Measurements from ENCODE around the gene OR2H2. TPM values are rescaled to one million over a fixed set of nuclear protein-coding genes. Genes with fewer than 3 reads are reported as not detected.

OR2H2 gene
- total and polyA plus RNA-seq, 2 of the 13 experiments (the other 11 are each of a cell fraction or from before 2014, with no cell fraction given): not detected

GRCh38 chr6:29589423-29590048 lies 4.6 kb downstream of the OR2H2 start:
- ATAC-seq (peak; percentile 84), FAIRE-seq (peak; percentile 97), DNase-seq (ENCODE audit: low spot score) (peak; percentile 40)
- ChIA-PET POLR2A (no interaction called here), CTCF (ENCODE audit: low intra/inter-chr PET ratio, low total read pairs) (interaction anchor here (0.8 to 2.4 kb wide), 6 partner anchors 164 to 903 kb away, joined by 3 to 20 read pairs (median 4); no protein-coding TSS in a partner anchor)
- Histone ChIP-seq H3K9me3 (ENCODE audit: low read length) (no peaks in the 10 kb centered on the region), H3K27me3 (ENCODE audit: control insufficient read depth in 1 of 2, insufficient read depth in 2 of 2, low read length in 2 of 2) (peaks cover 0 to 7% of the 10 kb centered on the region in 2 experiments; a peak in 2 of 5 replicates), H3K79me2 (ENCODE audit: insufficient read depth, low read length) (no peaks in the 10 kb centered on the region), H3K36me3 (replicated peaks in 1 of 2; ENCODE audit: control insufficient read depth in 1 of 2, insufficient read depth in 2 of 2, low read length in 2 of 2) (no peaks in the 10 kb centered on the region), H2AFZ (ENCODE audit: low read length) (no peak overlapping the region), H3K9ac (ENCODE audit: insufficient read depth, low read depth, low read length) (no peak overlapping the region), H3K27ac (ENCODE audit: extremely low read length, insufficient read depth, low read length) (no peak overlapping the region), H3K4me1 (ENCODE audit: insufficient read depth, low read length) (no peaks in the 10 kb centered on the region), H4K20me1 (ENCODE audit: insufficient read depth, low read length) (no peaks in the 10 kb centered on the region), H3K4me2 (ENCODE audit: low read depth, low read length) (no peak overlapping the region), H3K4me3 (replicated peaks in 1 of 3; ENCODE audit: insufficient read depth in 1 of 3, low read depth in 2 of 3, low read length in 3 of 3) (no peak overlapping the region)
- BruUV-seq (replicated peaks): no TSS peak
- intact Hi-C loops (cut with micrococcal nuclease; ENCODE audit: unreplicated experiment): loop anchor here (1.0 to 10.0 kb wide), 5 partner anchors 163 to 905 kb away; partner anchors contain the start of gene OR12D1
- WGBS (ENCODE audit: low lambda C conversion rate): 1% methylated on average over 3 of the region's 3 CpGs
- in situ Hi-C loops (cut with HindIII; ENCODE audit: extremely low pct_ligation_motif_present, low pct_unique_long_range_greater_than_20kb): loop anchor here (25.0 kb wide), 2 partner anchors 527 to 752 kb away; no protein-coding TSS in a partner anchor
- no peak for TF ChIP-seq ZNF639 (CRISPR knock-in tag; conservative IDR thresholded peaks at IDR 0.05)
- TF ChIP-seq ZNF230 (CRISPR knock-in tag; IDR thresholded peaks at IDR 0.05): no peak
- TF ChIP-seq GPN1 (CRISPR knock-in tag; IDR thresholded peaks at IDR 0.05; ENCODE audit: borderline replicate concordance): no peak
- no peak for TF ChIP-seq SOX6 (IDR thresholded peaks at IDR 0.05)
- no peak for TF ChIP-seq SOX6 (CRISPR knock-in tag; IDR thresholded peaks at IDR 0.05)
- TF ChIP-seq SP2 (CRISPR knock-in tag; IDR thresholded peaks at IDR 0.05): no peak
- no peak for TF ChIP-seq ZNF441 (CRISPR knock-in tag; IDR thresholded peaks at IDR 0.05; ENCODE audit: borderline replicate concordance)
- no peak for TF ChIP-seq ZNF891 (CRISPR knock-in tag; IDR thresholded peaks at IDR 0.05)
- TF ChIP-seq FOXP1 (IDR thresholded peaks at IDR 0.05): no peak
- no peak for TF ChIP-seq FOXP1 (CRISPR knock-in tag; IDR thresholded peaks at IDR 0.05)
- no peak for TF ChIP-seq CENPBD1 (CRISPR knock-in tag; IDR thresholded peaks at IDR 0.05; ENCODE audit: borderline replicate concordance, low read depth)
- no peak for TF ChIP-seq CHCHD3 (CRISPR knock-in tag; IDR thresholded peaks at IDR 0.05)
- TF ChIP-seq SAFB2 (CRISPR knock-in tag; IDR thresholded peaks at IDR 0.05; ENCODE audit: borderline replicate concordance, low read depth): no peak
- no peak for TF ChIP-seq HNF1A (IDR thresholded peaks at IDR 0.05; ENCODE audit: low read depth)
- TF ChIP-seq HNF1A (CRISPR knock-in tag; IDR thresholded peaks at IDR 0.05; ENCODE audit: borderline replicate concordance): no peak
- TF ChIP-seq LRRFIP1 (CRISPR knock-in tag; conservative IDR thresholded peaks at IDR 0.05): no peak
- TF ChIP-seq ZNF160 (CRISPR knock-in tag; IDR thresholded peaks at IDR 0.05): no peak
- no peak for TF ChIP-seq SP4 (CRISPR knock-in tag; IDR thresholded peaks at IDR 0.05)

All from HepG2 (cell line).